ELF-1 (cell line): ENCODE data around the gene GGCX.
"Not testable (repeated sequence)": the region's sequence is repeated elsewhere in the genome, so short reads cannot be mapped to it uniquely, and the experiment has no call there.

Source experiments
- DNase-seq: peaks from one replicate; pipeline ENCODE4 v3.0.0-alpha.2; 2016; ENCODE audit warnings: low read depth, low spot score

GGCX gene

DNA sequence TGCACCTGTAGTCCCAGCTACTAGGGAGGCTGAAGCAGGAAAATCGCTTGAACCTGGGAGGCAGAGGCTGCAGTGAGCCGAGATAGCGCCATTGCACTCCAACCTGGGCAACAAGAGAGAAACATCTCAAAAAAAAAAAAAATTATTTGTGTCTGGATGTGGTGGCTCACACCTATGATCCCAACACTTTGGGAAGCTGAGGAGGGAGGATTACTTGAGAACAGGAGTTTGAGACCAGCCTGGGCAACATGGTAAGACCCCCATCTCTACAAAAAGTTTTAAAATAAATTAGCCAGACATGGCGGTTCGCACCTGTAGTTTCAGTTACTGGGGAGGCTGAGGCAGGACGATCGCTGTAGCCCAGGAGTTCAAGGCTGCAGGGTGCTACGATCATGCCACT is 14.4 kb upstream of the GGCX start:
- no peak for DNase-seq

- DNase-seq = no peak
Measured at GRCh38 chr2:85566265-85566664, 5.0 kb upstream of the GGCX start.

- DNase-seq = no peak
Measured at GRCh38 chr2:85564144-85564563, 2.9 kb upstream of the GGCX start.

GRCh38 chr2:85560812-85561279 is 447 bp downstream of the GGCX start:
- no peak for DNase-seq

- DNase-seq = not testable (repeated sequence)
Measured at GRCh38 chr2:85560403-85560726, 928 bp downstream of the GGCX start.

DNA sequence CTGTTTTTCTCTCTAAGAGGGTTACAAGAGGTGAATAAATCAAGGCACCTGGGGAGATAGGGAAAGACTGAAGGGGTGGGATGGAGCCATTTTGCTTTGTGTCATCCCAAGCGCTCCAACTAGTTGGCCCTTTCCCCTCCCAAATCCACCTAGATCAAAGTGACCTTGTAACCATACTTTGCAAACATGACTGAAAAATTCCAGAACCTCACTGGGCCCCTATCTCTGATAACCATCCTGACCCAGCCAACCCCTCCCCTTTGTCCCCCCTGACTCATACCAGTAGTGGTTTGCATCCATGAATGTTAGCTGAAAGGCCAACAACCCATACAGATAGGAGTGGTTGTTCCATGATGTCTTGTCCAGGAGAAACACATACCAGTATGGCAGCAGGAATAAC is 3.1 kb downstream of the GGCX start:
- DNase-seq = no peak

DNA sequence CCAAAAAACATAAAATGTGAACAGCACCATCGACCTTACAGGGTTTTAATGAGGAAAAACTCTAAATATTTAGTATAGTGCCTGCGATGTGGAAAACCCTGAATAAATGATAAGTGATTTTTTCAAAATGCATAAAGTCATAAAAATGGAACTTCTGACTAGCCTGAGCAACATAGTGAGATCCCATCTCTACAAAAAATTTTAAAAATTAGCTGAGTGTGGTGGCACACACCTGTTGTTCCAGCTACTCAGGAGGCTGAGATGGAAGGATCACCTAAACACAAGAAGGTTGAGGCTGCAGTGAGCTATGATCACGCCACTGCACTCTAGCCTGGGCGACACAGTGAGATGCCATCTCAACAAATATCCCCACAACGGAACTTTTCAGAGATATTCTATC is 4.2 kb downstream of the GGCX start:
- DNase-seq = no peak

DNA sequence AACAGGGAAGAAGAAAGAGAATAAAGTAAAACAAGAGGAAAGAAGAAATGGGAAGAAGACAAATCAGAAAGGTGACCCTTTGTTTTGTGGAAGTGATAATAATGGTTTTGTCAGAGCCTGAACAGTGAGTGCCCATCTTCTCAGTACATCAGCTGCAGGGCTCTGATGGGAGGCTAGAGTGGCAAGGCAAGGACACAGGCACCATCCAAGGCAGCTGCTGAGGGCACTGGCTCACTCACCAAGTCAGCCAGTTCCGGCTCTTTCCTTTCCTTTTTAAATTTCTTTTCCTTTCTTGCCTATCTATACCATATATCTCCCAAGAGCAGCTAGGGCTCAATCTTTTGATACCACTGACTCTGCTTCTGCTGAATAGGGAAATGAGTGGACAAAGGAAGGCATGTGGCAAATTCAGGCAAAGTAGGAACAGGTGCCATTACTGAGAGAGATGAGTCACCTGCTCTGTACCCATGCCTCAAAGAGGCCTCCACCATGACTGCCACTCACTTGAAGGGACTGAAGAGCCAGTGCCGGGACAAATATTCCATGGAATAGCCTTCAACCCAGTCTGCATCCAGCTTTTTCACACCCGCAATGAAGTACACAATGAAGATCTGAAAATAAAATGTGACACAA is 6.2 kb downstream of the GGCX start:
- DNase-seq = no peak

GRCh38 chr2:85553184-85553583 is 8.1 kb downstream of the GGCX start:
- DNase-seq = no peak

DNA sequence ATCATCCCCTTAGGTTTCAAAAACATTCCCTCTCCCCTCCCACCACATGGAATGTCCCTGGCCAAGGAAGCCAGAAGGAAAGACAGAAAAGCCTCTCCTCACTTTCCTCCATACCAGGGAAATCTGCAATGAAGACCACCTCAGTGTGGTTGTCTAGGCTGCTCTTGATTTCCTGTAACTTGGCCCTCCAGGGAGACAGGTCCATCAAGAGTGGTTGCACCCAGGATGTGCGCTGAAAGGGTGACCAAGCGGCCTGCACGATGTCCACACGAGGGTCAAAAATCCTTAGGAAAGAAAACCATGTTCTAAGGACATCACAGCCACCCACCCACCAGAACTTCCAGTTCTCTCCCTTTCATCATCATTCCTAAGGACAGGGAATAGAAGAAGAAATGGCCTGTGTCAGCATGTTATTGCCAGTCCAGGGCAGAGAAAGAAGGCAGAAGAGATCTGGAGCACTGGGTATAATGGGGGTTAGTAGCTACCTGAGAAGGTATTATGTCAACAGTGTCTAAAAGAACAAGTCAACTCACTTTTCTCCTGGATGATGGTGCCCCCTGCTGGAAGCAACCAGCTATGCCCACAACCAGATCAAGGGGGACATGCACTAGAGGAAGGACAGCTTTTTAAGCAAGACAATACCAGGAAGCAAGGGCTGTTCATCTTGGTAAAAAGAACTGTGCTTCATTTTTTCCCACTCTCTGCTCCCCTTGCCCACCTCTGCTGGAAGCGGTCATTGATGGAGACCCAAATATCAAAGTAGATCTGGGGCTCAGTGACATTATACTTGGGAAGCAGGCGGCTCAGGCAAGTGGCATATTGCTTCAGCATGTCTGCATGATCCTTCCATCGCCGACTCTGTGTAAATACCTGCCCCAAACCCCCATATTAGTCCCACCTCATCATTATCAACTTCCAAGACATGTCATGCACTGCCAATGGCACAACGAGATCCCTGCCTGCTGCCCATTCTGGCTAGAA is 9.3 kb downstream of the GGCX start:
- peak; percentile 89 for DNase-seq

DNA sequence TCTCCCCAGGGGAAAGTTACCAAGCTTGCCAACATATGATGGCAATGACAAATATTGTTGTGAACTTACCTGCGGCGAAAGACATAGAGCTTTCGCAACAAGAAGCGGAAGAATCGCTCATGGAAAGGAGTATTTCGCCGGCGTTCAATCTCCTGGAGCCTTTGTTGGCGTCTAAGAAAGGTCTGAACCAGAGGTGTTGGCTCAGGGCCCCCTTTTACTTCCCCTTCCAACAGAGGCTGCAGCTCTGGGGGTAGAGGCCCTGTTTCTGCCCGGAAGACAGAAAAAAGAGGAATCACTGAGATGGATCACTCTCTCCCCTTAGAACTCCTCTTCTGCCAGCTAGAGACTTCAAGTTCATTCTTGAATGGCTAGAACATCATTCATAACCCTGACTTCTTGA is 10.8 kb downstream of the GGCX start:
- no peak for DNase-seq

DNA sequence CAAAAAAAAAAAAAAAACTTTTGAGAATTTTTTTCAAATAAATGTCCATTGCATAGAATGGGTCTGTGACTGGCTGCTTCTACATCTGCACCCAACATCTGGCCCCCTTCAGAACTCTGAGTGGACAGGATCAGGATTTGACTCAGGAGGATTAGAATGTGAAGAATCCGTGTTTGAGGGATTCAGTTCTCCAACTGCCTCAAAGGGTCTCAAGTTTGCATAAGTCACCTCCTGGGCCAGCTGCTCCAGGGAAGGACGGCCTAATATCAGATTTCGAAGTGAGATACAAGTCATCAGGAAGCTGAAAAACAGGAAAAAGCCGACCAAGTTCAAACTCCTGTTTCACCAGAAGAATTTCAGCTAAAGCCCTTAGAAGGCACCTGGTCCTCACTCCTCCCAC is 11.5 kb downstream of the GGCX start:
- DNase-seq = peak; percentile 32

GRCh38 chr2:85549095-85549494 is 12.2 kb downstream of the GGCX start:
- no peak for DNase-seq

GRCh38 chr2:85548608-85548900 is 12.7 kb downstream of the GGCX start:
- DNase-seq = no peak

DNA sequence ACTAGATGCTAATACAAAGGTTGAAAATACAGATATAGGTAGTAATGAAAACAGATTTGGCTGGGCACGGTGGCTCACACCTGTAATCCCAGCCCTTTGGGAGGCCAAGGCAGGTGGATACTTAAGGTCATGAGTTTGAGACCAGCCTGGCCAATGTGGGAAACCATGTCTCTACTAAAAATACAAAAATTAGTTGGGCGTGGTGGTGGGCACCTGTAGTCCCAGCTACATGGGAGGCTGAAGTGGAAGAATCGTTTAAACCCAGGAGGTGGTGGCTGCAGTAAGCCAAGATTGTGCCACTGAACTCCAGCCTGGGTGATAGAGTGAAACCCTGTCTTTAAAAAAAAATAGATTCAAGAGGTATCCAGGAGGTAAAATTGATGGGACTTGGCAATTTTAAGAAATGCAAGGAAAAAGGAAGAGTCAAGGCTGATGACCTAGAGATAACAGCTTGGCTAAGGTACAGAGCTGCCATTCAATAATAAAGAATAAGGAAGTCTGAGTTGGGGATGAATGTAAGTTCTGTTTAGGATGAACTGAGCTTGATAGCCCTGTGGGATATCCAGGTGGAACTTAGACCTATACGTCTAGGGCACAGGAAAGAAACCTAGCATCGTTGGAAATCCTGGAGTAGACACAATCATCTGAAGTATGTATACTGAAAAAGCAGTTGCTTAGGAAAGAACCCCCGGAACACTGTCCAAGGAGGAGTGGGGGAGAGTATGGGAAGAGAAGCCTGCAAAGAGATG is 13.3 kb downstream of the GGCX start:
- no peak for DNase-seq

DNA sequence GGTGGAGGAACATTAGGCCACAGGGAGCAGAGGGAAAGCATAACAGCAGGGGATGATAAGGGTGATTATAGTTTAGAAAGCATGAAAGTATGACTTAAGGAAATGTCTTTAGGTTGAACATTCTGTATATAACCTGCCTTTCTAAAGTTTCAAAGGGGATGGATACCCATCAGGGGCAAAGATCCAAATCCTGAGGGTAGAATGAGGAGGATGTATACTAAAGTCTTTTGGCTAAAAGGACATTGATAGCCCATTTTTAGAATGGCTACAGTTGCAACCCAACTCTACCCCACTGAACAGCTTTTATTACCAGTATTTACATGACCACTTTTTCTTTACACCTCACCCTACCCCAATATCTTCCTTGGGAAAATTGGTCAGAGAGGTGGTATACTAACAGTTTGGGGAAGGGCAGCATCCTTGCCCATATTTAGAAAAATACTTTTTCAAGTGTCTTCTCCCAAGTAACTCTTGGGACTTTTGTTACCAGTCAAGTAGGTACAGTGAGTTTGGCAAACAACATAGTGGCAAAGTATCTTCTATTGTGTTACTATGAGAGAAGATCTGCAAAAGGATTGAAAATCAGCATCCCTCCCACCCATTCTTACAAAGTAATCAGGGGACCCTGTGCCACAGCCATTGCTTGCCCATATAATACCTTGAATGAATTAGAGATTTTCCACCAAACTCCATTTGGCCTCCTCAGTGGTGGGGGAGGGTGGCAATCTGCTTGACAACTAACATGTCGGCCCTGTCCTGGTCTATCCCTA is 14.0 kb downstream of the GGCX start:
- DNase-seq = no peak

GRCh38 chr2:85545780-85546240 is 15.5 kb downstream of the GGCX start:
- DNase-seq = no peak

- DNase-seq = not testable (repeated sequence)
Measured at GRCh38 chr2:85544915-85545779, 16.1 kb downstream of the GGCX start.

GRCh38 chr2:85544254-85544691 is 17.0 kb downstream of the GGCX start:
- not testable (repeated sequence) for DNase-seq

DNA sequence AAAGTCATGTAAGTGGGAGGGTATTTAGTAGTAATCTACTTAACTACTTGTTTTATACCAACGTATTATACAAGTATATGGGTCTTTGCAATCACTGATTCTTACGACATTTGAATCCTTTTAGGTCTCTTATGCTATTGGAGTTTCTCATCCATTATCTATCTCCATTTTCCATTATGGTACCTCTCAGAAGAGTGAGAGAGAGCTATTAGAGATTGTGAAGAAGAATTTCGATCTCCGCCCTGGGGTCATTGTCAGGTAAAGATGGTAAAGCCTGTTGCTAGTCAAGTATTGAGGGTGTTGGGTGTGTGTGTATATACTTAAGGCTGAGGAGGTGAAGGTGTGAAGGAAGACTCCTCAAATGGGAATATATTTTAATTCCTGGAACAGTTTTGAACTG is 18.5 kb downstream of the GGCX start:
- DNase-seq = no peak
